ENCODE measurements around the gene BRPF3.

DNA sequence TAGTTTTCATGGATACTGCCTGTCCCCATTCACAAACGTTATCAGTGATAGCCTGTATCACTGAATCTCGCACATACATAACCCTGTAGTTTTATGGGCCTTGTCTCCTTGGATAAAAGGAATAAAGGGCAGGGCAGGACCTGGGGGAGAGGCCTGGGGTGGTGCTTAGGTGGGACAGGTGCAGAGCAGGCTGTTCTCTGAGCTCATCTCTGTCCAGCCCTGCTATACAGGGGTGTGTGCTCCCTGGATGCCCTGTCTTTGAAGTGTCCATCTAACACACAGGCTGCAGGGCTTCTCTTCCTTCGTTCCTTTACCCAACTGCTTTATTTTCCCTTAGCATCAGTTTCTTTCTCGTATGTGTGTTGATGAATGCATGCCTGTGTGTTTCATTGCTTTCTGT, 26.4 kb downstream of the BRPF3 start:
- no peak for TF ChIP-seq CTCF (IDR thresholded peaks at IDR 0.05)
- TF ChIP-seq POLR2A (IDR thresholded peaks at IDR 0.05) = no peak
